ENCODE data around the gene OR2T34. TPM values are rescaled to one million over a fixed set of nuclear protein-coding genes. Genes with fewer than 3 reads are reported as not detected.
"Not testable (repeated sequence)": the region's sequence is repeated elsewhere in the genome, so short reads cannot be mapped to it uniquely, and the experiment has no call there.

Gene OR2T34
- total RNA-seq, 1 experiment from 2014 or later, result not detected

GRCh38 chr1:248585266-248585665 is 10.7 kb upstream of the OR2T34 start:
- H3K36me3 Mint-ChIP-seq (ENCODE audit: insufficient read depth, unreplicated experiment), result no peaks in the 10 kb centered on the region
- no peaks in the 10 kb centered on the region for H3K9me3 Mint-ChIP-seq (ENCODE audit: unreplicated experiment)
- Histone ChIP-seq H3K27me3 (replicated peaks; ENCODE audit: control insufficient read depth, insufficient read depth, low read length) (no peaks in the 10 kb centered on the region), H3K4me1 (no peaks in the 10 kb centered on the region), H3K36me3 (ENCODE audit: control insufficient read depth, insufficient read depth, low read length) (no peaks in the 10 kb centered on the region), H3K4me3 (ENCODE audit: low read depth, low read length) (no peak overlapping the region), H3K9me3 (no peaks in the 10 kb centered on the region)
- intact Hi-C loops (cut with micrococcal nuclease; ENCODE audit: unreplicated experiment), result no loop called here
- H3K4me3 Mint-ChIP-seq (ENCODE audit: unreplicated experiment), result no peak overlapping the region
- POLR2A ChIA-PET, result no interaction called here
- no peaks in the 10 kb centered on the region for H3K4me1 Mint-ChIP-seq (ENCODE audit: low read depth, unreplicated experiment)
- peaks cover 2% of the 10 kb centered on the region for H3K27me3 Mint-ChIP-seq (ENCODE audit: insufficient read depth, unreplicated experiment)
- no peak for TF ChIP-seq CTCF (IDR thresholded peaks at IDR 0.05; ENCODE audit: insufficient read depth in 1 of 2, low read depth in 1 of 2, low read length in 1 of 2, severe bottlenecking in 1 of 2, unreplicated experiment in 1 of 2)
- no peak for DNase-seq
- BruUV-seq (replicated peaks), result no TSS peak
- CTCF ChIA-PET, result no interaction called here
- H3K27ac Mint-ChIP-seq (ENCODE audit: unreplicated experiment), result no peak overlapping the region

GRCh38 chr1:248576260-248576980 is 1.9 kb upstream of the OR2T34 start:
- no peaks in the 10 kb centered on the region for H3K36me3 Mint-ChIP-seq (ENCODE audit: insufficient read depth, unreplicated experiment)
- Histone ChIP-seq H3K4me1 (no peaks in the 10 kb centered on the region), H3K9me3 (no peaks in the 10 kb centered on the region), H3K4me3 (ENCODE audit: low read depth, low read length) (no peak overlapping the region), H3K36me3 (ENCODE audit: control insufficient read depth, insufficient read depth, low read length) (no peaks in the 10 kb centered on the region), H3K27me3 (replicated peaks; ENCODE audit: control insufficient read depth, insufficient read depth, low read length) (no peaks in the 10 kb centered on the region)
- no peaks in the 10 kb centered on the region for H3K4me1 Mint-ChIP-seq (ENCODE audit: low read depth, unreplicated experiment)
- BruUV-seq (replicated peaks), result no TSS peak
- no peak overlapping the region for H3K27ac Mint-ChIP-seq (ENCODE audit: unreplicated experiment)
- CTCF ChIA-PET, result no interaction called here
- POLR2A ChIA-PET, result no interaction called here
- TF ChIP-seq CTCF (IDR thresholded peaks at IDR 0.05; ENCODE audit: insufficient read depth in 1 of 2, low read depth in 1 of 2, low read length in 1 of 2, severe bottlenecking in 1 of 2, unreplicated experiment in 1 of 2), result no peak
- intact Hi-C loops (cut with micrococcal nuclease; ENCODE audit: unreplicated experiment), result no loop called here
- H3K4me3 Mint-ChIP-seq (ENCODE audit: unreplicated experiment), result no peak overlapping the region
- DNase-seq, result no peak
- peaks cover 3% of the 10 kb centered on the region for H3K27me3 Mint-ChIP-seq (ENCODE audit: insufficient read depth, unreplicated experiment)
- H3K9me3 Mint-ChIP-seq (ENCODE audit: unreplicated experiment), result peaks cover 11% of the 10 kb centered on the region

- H3K9me3 ChIP-seq; H3K36me3 Mint-ChIP-seq (ENCODE audit: insufficient read depth, unreplicated experiment); POLR2A ChIA-PET; BruUV-seq (replicated peaks); H3K36me3 ChIP-seq (ENCODE audit: control insufficient read depth, insufficient read depth, low read length); H3K4me3 ChIP-seq (ENCODE audit: low read depth, low read length); H3K27ac Mint-ChIP-seq (ENCODE audit: unreplicated experiment); H3K27me3 Mint-ChIP-seq (ENCODE audit: insufficient read depth, unreplicated experiment); H3K27me3 ChIP-seq (replicated peaks; ENCODE audit: control insufficient read depth, insufficient read depth, low read length); H3K4me3 Mint-ChIP-seq (ENCODE audit: unreplicated experiment); H3K9me3 Mint-ChIP-seq (ENCODE audit: unreplicated experiment); H3K4me1 Mint-ChIP-seq (ENCODE audit: low read depth, unreplicated experiment); intact Hi-C loops (cut with micrococcal nuclease; ENCODE audit: unreplicated experiment); H3K4me1 ChIP-seq; CTCF ChIA-PET; DNase-seq: not testable (repeated sequence)
These were observed 701 bp downstream of the OR2T34 start for GRCh38 chr1:248573856-248574255.

- intact Hi-C loops (cut with micrococcal nuclease; ENCODE audit: unreplicated experiment); H3K27me3 Mint-ChIP-seq (ENCODE audit: insufficient read depth, unreplicated experiment); H3K9me3 ChIP-seq; BruUV-seq (replicated peaks); H3K4me3 ChIP-seq (ENCODE audit: low read depth, low read length); H3K36me3 ChIP-seq (ENCODE audit: control insufficient read depth, insufficient read depth, low read length); H3K4me1 ChIP-seq; H3K27me3 ChIP-seq (replicated peaks; ENCODE audit: control insufficient read depth, insufficient read depth, low read length); H3K4me3 Mint-ChIP-seq (ENCODE audit: unreplicated experiment); H3K9me3 Mint-ChIP-seq (ENCODE audit: unreplicated experiment); DNase-seq; CTCF ChIA-PET; H3K4me1 Mint-ChIP-seq (ENCODE audit: low read depth, unreplicated experiment); POLR2A ChIA-PET; H3K27ac Mint-ChIP-seq (ENCODE audit: unreplicated experiment); H3K36me3 Mint-ChIP-seq (ENCODE audit: insufficient read depth, unreplicated experiment): not testable (repeated sequence)
These were observed 2.5 kb downstream of the OR2T34 start for GRCh38 chr1:248572049-248572448.

- H3K4me3 Mint-ChIP-seq (ENCODE audit: unreplicated experiment); DNase-seq; BruUV-seq (replicated peaks); H3K27me3 Mint-ChIP-seq (ENCODE audit: insufficient read depth, unreplicated experiment); H3K4me3 ChIP-seq (ENCODE audit: low read depth, low read length); CTCF ChIA-PET; H3K9me3 ChIP-seq; H3K4me1 Mint-ChIP-seq (ENCODE audit: low read depth, unreplicated experiment); H3K36me3 ChIP-seq (ENCODE audit: control insufficient read depth, insufficient read depth, low read length); H3K27ac Mint-ChIP-seq (ENCODE audit: unreplicated experiment); H3K27me3 ChIP-seq (replicated peaks; ENCODE audit: control insufficient read depth, insufficient read depth, low read length); H3K9me3 Mint-ChIP-seq (ENCODE audit: unreplicated experiment); intact Hi-C loops (cut with micrococcal nuclease; ENCODE audit: unreplicated experiment); H3K4me1 ChIP-seq; POLR2A ChIA-PET; H3K36me3 Mint-ChIP-seq (ENCODE audit: insufficient read depth, unreplicated experiment): not testable (repeated sequence)
These were observed 3.7 kb downstream of the OR2T34 start for GRCh38 chr1:248570811-248571210.

- BruUV-seq (replicated peaks); CTCF ChIA-PET; H3K36me3 ChIP-seq (ENCODE audit: control insufficient read depth, insufficient read depth, low read length); H3K4me3 ChIP-seq (ENCODE audit: low read depth, low read length); H3K36me3 Mint-ChIP-seq (ENCODE audit: insufficient read depth, unreplicated experiment); H3K9me3 Mint-ChIP-seq (ENCODE audit: unreplicated experiment); POLR2A ChIA-PET; H3K4me1 ChIP-seq; H3K27ac Mint-ChIP-seq (ENCODE audit: unreplicated experiment); H3K27me3 ChIP-seq (replicated peaks; ENCODE audit: control insufficient read depth, insufficient read depth, low read length); H3K9me3 ChIP-seq; DNase-seq; H3K4me3 Mint-ChIP-seq (ENCODE audit: unreplicated experiment); H3K4me1 Mint-ChIP-seq (ENCODE audit: low read depth, unreplicated experiment); H3K27me3 Mint-ChIP-seq (ENCODE audit: insufficient read depth, unreplicated experiment); intact Hi-C loops (cut with micrococcal nuclease; ENCODE audit: unreplicated experiment): not testable (repeated sequence)
These were observed 5.5 kb downstream of the OR2T34 start for GRCh38 chr1:248569049-248569448.

Measured in Caco-2 (cell line).